Left renal pelvis (tissue), 4 donors: ENCODE data around the gene RPS14. TPM values are rescaled to one million over a fixed set of nuclear protein-coding genes. Genes with fewer than 3 reads are reported as not detected.
"Not testable (repeated sequence)": the region's sequence is repeated elsewhere in the genome, so short reads cannot be mapped to it uniquely, and the experiment has no call there.

Experiments used
- DNase-seq, 4 donors: peaks; one replicate each; pipeline ENCODE4 v3.0.0-alpha.2; 2013; ENCODE audit warnings: low read depth in 4 of 4, low spot score in 3 of 4
- polyA plus RNA-seq, 4 donors: library from polyadenylated mRNA; unstranded; fragments of 120-200 nt; gene quantifications; one replicate each; pipeline ENCODE4 v1.2.1, GENCODE V29; 2013; ENCODE audit not compliant: insufficient read length in 4 of 4

RPS14 gene
- polyA plus RNA-seq, 4 donors, result 1,813 to 1,980 (median 1,872) TPM

DNA sequence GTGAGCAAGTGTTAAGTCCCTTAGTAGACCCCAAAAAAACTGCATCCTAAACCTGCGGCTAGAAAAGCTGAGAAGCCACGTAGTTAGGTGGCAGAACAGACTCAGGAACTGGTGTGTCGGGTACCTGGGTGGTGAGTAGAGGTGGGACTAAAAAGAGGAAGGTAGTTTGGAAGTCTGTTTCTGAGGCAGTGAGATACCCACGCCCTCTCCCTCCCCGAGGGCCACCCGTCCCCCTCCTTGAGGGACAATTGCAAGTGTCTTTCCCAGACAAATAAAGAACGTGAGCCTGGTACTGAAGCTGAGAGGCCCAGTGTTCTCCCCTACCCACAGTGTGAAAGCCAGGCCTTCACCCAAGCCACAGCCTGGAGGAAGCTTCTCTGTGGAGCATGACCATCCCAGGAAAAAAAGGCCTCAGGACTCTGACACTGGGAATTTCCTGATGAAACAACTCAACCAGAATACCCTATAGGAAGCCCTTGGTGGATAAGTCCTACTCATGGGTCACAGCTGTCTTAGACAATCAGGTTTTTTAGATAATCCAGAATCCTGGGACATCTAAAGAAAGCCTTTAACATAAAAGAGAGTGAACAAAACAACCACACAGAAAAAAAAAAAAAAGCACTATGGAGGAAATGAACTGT lies 29.8 kb downstream of the RPS14 start:
- DNase-seq, result no peak

DNA sequence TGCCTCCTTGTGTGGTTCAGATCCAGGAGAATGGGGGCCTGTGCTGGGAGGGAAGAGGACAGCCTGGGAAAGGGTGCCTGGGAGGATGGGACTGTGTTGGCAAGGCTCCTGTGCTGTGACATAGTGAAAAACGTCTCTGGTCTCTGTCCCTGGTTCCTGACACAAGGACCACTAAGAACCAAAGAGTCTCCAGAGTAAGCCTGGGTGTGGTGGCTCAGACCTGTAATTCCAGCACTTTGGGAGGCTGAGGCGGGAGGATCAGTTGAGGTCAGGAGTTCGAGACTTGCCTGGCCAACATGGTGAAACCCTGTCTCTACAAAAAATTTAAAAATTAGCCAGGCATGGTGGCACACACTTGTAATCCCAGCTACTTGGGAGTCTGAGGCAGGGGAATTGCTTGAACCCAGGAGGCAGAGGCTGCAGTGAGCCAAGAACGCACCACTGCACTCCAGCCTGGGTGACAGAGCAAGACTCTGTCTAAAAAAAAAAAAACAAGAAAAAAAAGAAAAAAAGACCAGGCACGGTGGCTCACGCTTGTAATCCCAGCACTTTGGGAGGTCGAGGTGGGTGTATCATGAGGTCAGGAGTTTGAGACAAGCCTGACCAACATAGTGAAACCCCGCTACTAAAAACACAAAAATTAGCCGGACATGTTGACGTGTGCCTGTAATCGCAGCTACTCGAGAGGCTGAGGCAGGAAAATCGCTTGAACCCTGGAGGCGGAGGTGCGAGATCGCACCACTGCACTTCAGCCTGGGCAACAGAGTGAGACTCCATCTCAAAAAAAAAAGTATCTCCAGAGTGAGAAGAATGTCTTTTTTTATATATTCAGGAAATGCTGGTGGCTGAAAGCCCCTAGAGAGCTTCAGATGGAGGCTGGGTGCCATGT lies 35.4 kb downstream of the RPS14 start:
- not testable (repeated sequence) for DNase-seq

DNA sequence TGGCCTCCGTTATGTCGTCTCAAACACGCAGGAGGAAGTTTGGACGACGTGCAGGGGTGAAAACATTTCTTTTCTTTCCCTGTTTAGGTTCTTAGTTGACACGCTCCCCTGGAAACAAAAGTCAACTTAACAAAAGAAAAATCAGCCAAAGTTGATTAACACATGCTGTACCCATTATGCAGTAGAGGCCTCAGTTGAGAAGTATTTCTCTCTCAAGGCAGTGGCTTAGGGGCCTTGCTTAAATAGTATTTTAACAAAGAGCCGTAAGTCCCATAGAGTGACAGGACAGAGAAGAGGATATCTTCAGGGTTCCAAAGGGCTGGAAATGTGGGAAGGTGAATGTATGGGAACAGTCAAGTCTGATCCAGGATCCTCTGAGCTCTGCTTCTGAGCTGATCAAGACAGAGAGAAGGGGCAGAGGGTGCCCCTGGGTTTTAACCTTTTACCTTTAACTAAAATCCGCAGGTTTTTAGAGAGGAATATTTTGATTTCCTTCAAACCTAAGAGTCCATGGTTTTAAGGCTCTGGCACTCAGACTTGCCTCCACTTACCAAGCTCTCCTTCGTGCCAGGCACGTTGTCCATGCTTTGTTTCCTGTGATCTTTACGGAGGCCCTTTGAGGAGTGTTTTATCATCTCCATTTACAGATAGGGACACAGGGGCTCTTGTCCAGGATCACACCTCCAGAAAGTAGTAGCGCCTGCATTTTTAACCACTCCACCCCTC lies 36.2 kb downstream of the RPS14 start:
- DNase-seq, result no peak

DNA sequence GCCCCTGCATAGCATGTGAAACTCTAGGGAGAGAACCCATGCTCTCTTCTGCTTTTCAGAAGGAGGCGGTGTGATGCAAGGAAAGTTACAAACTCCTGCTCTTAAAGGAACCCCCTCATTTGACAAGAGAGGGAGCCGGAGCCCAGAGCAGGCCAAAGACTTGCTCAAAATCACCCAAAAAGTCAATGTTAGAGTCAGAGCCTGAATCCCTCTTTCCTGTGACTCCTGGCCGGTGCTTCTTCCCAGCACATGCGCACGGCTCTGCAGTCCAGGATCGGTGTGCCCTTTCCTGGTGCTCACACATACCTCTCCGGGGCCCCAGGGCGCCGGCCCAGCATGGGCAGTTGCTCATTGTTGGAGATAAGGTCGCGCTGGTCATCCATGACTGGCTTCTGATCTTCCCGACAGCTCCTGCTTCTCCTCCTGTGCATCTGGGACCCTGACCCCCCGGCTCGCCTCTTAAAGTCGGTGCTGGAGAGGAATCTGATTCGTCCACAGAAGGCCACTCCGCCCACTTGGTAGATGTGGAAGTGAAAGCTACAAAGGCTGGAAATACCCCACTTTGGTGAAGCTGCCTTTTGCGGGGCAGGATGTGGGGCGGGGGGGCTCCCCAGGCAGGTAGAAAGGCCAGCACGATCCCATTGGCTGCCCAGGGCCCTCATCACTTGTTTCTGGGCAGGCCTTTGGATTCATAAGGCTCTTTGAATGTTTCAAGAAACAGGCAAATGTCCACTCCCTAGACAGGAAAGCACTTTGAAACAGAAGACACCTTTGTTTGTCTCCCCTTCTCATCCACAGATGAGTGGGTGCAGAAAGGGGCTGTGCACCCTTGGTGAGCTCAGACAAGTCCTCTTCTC lies 37.0 kb downstream of the RPS14 start, which contains the start of gene CD74:
TSS of gene CD74 (minus strand) at position 592 of the 857 bp plus-strand sequence. CDS start at position 431, 161 bp downstream.
- peak; percentile 53 to 74 (median 68) for DNase-seq

DNA sequence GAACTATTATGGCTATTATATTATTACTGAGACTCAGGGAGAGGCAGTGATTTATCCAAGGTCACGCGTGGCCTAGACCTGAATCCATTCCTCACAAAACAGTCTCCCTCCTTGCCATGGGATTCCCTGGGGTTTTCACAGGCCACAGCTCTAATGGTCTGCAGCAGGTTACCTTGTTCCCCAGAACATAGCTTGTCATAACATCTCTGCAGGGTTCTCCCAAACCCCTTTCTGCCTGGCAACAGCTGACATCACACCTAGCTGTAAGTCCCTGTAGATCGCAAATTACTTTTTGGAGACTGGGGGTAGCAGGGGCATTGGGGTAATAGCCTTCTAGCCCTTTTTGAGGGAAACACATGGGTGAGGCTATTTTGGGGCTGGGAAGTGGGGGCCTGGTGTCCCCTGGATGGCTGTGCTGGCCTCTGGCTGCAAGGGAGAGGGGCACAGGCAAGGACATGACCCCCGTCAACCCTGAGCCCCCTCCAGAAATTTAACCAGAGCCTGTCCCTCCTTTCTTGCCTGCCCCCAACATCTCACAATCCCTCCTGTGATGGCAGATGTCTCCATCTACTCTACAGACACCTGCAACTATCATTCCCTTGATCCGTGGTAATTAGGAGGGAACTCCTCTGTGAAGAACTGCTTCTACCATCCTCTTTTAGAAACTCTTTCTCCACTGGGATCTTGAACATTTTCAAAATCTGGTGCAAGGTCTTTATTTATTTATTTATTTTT lies 38.1 kb downstream of the RPS14 start:
- no peak for DNase-seq

GRCh38 chr5:150410524-150411244 lies 38.9 kb downstream of the RPS14 start:
- peak in 3 of 4 donors; percentile 53 to 70 (median 66) for DNase-seq

DNA sequence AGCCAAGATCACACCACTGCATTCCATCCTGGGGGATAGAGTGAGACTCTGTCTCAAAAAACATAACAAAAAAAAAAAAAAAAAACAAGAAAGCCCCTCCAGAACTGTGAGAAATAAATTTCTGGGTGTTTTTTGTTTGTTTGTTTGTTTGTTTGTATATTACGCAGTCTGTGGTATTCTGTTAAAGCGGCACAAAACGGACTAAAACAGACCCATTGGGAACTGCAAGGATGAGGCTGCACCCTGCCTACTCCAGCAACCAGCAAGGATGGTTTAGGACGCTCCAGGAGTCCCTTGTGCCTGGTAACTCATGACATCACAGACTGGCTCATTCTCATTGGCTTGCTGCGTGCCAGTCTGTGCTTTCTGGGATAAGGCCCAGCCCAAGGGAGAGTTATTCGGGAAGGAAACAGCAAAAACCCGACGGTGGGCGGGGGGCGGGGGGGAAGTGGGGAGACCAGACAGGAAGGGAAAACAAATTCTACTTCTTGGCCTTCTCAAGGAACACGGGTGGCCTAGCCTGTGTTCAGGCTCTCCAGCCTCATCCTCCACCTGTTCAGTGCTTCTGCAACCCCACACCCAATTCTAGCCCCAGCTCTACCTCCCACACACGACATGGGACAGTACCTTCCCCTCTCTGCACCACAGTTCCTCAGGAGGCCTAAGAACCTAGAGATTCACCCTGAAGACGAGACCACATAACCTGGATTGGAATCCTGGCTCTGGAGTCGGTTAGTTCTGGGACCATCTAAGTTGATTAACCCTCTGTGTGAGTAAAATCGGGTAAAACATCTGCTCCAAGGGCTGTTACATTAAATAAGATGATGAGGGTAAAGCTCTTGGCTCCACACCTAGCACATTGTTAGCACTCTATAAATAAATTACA lies 39.7 kb downstream of the RPS14 start:
- peak in 3 of 4 donors; percentile 64 to 76 (median 71) for DNase-seq

DNA sequence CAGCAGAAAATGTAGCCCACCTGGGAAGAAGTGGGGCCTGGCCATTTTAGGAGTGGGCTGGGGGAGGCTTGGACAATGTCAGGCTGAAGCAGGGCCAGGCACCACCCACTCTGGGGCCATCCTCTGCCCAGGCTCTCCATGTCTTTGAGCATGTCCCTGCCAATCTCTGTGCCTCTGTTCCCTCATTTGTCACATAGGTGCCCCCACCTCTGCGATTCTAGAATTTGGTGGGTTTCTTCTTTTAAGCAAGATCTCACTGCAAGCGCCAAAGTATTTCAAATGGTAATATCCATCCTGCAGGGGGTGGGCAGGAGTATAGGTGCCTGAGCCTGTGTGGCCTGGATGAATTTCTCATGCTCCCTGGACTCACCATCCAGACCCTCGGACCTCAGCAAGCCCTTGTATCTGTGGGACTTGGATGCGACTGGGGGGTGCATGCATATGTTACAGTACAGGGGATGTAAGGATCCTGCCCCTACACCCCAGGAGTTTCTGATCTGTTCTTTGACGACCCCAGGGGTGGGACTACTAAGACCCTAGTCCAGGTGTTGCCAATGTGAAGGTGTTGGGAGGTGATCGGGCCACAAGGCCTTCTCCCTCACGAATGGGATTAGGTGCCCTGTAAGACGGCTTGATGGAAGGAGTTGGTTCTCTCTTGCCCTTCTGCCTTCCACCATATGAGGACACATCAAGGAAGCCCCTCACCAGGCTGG lies 41.2 kb downstream of the RPS14 start:
- no peak for DNase-seq

DNA sequence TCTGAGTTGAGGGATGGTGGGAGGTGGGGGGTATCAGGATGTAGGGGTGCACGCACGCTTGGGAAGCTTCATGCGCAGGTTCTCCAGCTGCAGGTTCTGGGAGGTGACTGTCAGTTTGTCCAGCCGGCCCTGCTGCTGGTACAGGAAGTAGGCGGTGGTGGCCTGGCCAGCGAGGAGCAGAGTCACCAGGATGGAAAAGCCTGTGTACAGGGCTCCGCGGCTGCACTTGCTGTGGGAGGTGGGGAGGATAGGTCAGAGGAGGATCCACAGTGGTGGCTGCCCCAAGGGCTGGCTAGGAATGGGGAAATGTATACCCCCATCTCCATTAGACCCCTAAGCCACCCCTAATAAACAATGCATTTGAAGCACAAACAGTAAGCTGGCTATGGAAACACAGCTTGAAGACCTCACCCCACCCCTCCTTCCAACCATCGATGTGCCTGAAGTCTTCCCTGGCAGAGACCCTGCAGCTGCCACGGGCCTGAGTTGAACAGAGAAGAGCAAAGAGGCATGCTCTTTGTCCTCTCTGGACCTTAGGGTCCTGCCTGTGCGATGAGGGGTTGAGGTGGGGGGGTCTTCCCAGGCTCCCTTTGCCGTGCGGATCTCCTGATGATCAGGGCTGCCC lies 42.3 kb downstream of the RPS14 start:
- no peak for DNase-seq

DNA sequence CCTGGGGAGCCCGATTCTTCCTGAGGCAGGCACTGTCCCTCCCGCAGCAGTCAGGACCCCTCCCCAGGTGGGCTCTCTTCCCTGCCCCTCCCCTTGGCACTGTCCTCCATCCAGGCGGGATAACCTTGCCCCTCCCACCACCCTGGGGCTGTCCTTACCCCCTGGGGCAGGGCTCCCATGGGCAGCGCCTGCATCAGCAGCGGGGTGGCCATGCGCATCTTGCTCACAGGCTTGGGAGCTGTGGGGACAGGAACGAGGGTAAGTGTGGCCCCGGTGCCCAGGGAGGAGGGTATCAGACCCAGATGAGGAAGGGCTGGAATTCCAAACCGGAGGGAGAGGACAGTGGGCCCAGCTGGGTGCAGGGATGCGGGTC lies 42.8 kb downstream of the RPS14 start:
- DNase-seq, result no peak

GRCh38 chr5:150406103-150406722 lies 43.3 kb downstream of the RPS14 start:
- no peak for DNase-seq

GRCh38 chr5:150404941-150405816 lies 44.4 kb downstream of the RPS14 start:
- DNase-seq, result no peak

DNA sequence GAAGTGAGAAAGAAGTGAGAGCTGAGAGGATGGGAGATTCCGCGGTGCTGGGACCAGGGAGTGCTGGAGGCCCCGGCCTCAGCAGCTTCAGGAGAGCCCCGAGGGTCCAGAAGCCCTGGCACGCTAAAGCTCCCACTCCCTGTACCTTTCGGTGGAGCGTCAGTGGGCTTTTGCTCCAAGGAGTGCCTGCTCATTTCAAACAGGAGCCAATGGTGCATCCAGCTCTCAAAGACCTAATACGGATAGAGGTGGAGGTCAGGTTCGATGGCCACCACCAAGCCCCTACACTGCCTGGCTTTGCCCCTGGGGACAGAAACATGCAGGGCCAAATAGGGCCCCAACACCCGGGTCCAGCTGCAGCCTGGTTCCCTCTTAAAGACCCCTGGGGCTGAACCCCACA lies 45.0 kb downstream of the RPS14 start:
- DNase-seq, result no peak

- no peak for DNase-seq
Observed at GRCh38 chr5:150404121-150404520, 45.4 kb downstream of the RPS14 start.

DNA sequence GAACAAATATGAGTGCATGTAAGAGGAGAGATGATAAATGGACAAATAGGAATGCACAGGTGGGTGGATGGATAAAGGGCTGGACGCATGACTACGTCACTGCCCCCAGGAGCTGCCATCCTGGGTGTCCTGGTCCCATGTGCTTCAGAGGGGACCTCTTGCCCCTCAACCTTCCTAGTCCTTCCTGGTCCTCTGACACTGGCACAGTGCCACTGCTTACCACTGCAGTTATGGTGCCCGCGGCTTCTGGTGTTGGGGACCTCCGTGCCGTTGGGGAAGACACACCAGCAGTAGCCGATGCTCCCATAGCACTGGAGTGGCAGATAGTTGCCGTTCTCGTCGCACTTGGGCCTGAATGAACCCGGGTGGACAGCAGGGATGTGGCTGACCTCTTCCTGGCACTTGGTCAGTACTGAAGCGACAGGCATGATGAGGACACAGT lies 46.6 kb downstream of the RPS14 start:
- DNase-seq, result no peak
